Right lobe of liver (tissue), 4 donors: ENCODE results near the gene HSPA14.

Experiments used
- CTCF ChIP-seq, 4 donors: fragments of 200-600 bp in 3 of 4; fragments of 450-650 bp in 1 of 4; IDR thresholded peaks; one replicate each; pipeline versions ENCODE4 v1.5.1 to v1.8.0; 2016 to 2022; ENCODE audit warnings: antibody characterized with exemption in 4 of 4, mild to moderate bottlenecking in 2 of 4
- POLR2A ChIP-seq: fragments of 450-650 bp; IDR thresholded peaks from one replicate; pipeline ENCODE4 v1.6.1; 2017; ENCODE audit warnings: antibody characterized with exemption, mild to moderate bottlenecking
- donor health status: DM: no; HTN: no; CAD: no.
- donor health status: DM: no; HTN: no; CAD: no.
- donor health status: DM: no; HTN: yes; CAD: no.

GRCh38 chr10:14873090-14873760, 35.1 kb downstream of the HSPA14 start:
- TF ChIP-seq CTCF (IDR thresholded peaks at IDR 0.05) (no peak), POLR2A (no peak)
